ENCODE data around the gene SRSF7.
"Not testable (repeated sequence)": the region's sequence is repeated elsewhere in the genome, so short reads cannot be mapped to it uniquely, and the experiment has no call there.

Gene SRSF7

GRCh38 chr2:38712413-38712812 lies 38.7 kb downstream of the SRSF7 start:
- H3K27ac ChIP-seq: no peak overlapping the region
- H3K9ac ChIP-seq (ENCODE audit: insufficient read length): no peak overlapping the region
- H3K9me3 ChIP-seq (ENCODE audit: low read depth, low read length): no peaks in the 10 kb centered on the region
- H3K4me3 ChIP-seq: no peak overlapping the region
- no peaks in the 10 kb centered on the region for H3K36me3 ChIP-seq (ENCODE audit: insufficient read depth, low read length)
- TF ChIP-seq POLR2AphosphoS5 (IDR thresholded peaks at IDR 0.05; ENCODE audit: borderline replicate concordance, low read depth, low read length) (no peak), EZH2 (IDR thresholded peaks at IDR 0.05) (no peak), FOXP2 (optimal IDR thresholded peaks at IDR 0.05; ENCODE audit: control extremely low read depth, extremely low read length, insufficient read depth) (no peak)
- DNase-seq (ENCODE audit: low read depth, low spot score): no peak

GRCh38 chr2:38711558-38711957 lies 39.6 kb downstream of the SRSF7 start:
- TF ChIP-seq POLR2AphosphoS5 (IDR thresholded peaks at IDR 0.05; ENCODE audit: borderline replicate concordance, low read depth, low read length): no peak
- no peak for TF ChIP-seq EZH2 (IDR thresholded peaks at IDR 0.05)
- TF ChIP-seq FOXP2 (optimal IDR thresholded peaks at IDR 0.05; ENCODE audit: control extremely low read depth, extremely low read length, insufficient read depth): no peak
- no peak for DNase-seq (ENCODE audit: low read depth, low spot score)
- Histone ChIP-seq H3K9me3 (ENCODE audit: low read depth, low read length) (no peaks in the 10 kb centered on the region), H3K9ac (ENCODE audit: insufficient read length) (no peak overlapping the region), H3K27ac (no peak overlapping the region), H3K4me3 (no peak overlapping the region), H3K36me3 (ENCODE audit: insufficient read depth, low read length) (no peaks in the 10 kb centered on the region)

GRCh38 chr2:38709567-38710194 lies 41.5 kb downstream of the SRSF7 start:
- no peak overlapping the region for H3K9ac ChIP-seq (ENCODE audit: insufficient read length)
- TF ChIP-seq POLR2AphosphoS5 (IDR thresholded peaks at IDR 0.05; ENCODE audit: borderline replicate concordance, low read depth, low read length): no peak
- TF ChIP-seq EZH2 (IDR thresholded peaks at IDR 0.05): no peak
- TF ChIP-seq FOXP2 (optimal IDR thresholded peaks at IDR 0.05; ENCODE audit: control extremely low read depth, extremely low read length, insufficient read depth): no peak
- DNase-seq (ENCODE audit: low read depth, low spot score): no peak
- H3K9me3 ChIP-seq (ENCODE audit: low read depth, low read length): no peaks in the 10 kb centered on the region
- H3K27ac ChIP-seq: no peak overlapping the region
- no peak overlapping the region for H3K4me3 ChIP-seq
- no peaks in the 10 kb centered on the region for H3K36me3 ChIP-seq (ENCODE audit: insufficient read depth, low read length)

GRCh38 chr2:38708900-38709566 lies 42.1 kb downstream of the SRSF7 start:
- TF ChIP-seq FOXP2 (optimal IDR thresholded peaks at IDR 0.05; ENCODE audit: control extremely low read depth, extremely low read length, insufficient read depth) (no peak), EZH2 (IDR thresholded peaks at IDR 0.05) (no peak), POLR2AphosphoS5 (IDR thresholded peaks at IDR 0.05; ENCODE audit: borderline replicate concordance, low read depth, low read length) (no peak)
- H3K4me3 ChIP-seq: no peak overlapping the region
- DNase-seq (ENCODE audit: low read depth, low spot score): no peak
- no peak overlapping the region for H3K9ac ChIP-seq (ENCODE audit: insufficient read length)
- no peaks in the 10 kb centered on the region for H3K36me3 ChIP-seq (ENCODE audit: insufficient read depth, low read length)
- H3K27ac ChIP-seq: no peak overlapping the region
- no peaks in the 10 kb centered on the region for H3K9me3 ChIP-seq (ENCODE audit: low read depth, low read length)

GRCh38 chr2:38708491-38708890 lies 42.7 kb downstream of the SRSF7 start:
- H3K9me3 ChIP-seq (ENCODE audit: low read depth, low read length); H3K4me3 ChIP-seq; H3K9ac ChIP-seq (ENCODE audit: insufficient read length); H3K36me3 ChIP-seq (ENCODE audit: insufficient read depth, low read length); DNase-seq (ENCODE audit: low read depth, low spot score); H3K27ac ChIP-seq: not testable (repeated sequence)

- no peak overlapping the region for H3K27ac ChIP-seq
- TF ChIP-seq POLR2AphosphoS5 (IDR thresholded peaks at IDR 0.05; ENCODE audit: borderline replicate concordance, low read depth, low read length) (no peak), EZH2 (IDR thresholded peaks at IDR 0.05) (no peak), FOXP2 (optimal IDR thresholded peaks at IDR 0.05; ENCODE audit: control extremely low read depth, extremely low read length, insufficient read depth) (no peak)
Measured at GRCh38 chr2:38706846-38707345, 44.3 kb downstream of the SRSF7 start.

GRCh38 chr2:38704664-38705063 lies 46.5 kb downstream of the SRSF7 start:
- TF ChIP-seq FOXP2 (optimal IDR thresholded peaks at IDR 0.05; ENCODE audit: control extremely low read depth, extremely low read length, insufficient read depth) (no peak), EZH2 (IDR thresholded peaks at IDR 0.05) (no peak), POLR2AphosphoS5 (IDR thresholded peaks at IDR 0.05; ENCODE audit: borderline replicate concordance, low read depth, low read length) (no peak)
- DNase-seq (ENCODE audit: low read depth, low spot score): no peak

More at GRCh38 chr2:38706846-38707345, 44.3 kb downstream of the SRSF7 start:
- no peak for DNase-seq (ENCODE audit: low read depth, low spot score)
- H3K4me3 ChIP-seq: no peak overlapping the region
- no peak overlapping the region for H3K9ac ChIP-seq (ENCODE audit: insufficient read length)
- H3K9me3 ChIP-seq (ENCODE audit: low read depth, low read length): no peaks in the 10 kb centered on the region
- H3K36me3 ChIP-seq (ENCODE audit: insufficient read depth, low read length): no peaks in the 10 kb centered on the region

GRCh38 chr2:38703336-38703735 lies 47.8 kb downstream of the SRSF7 start:
- not testable (repeated sequence) for DNase-seq (ENCODE audit: low read depth, low spot score); H3K36me3 ChIP-seq (ENCODE audit: insufficient read depth, low read length); H3K9ac ChIP-seq (ENCODE audit: insufficient read length); H3K9me3 ChIP-seq (ENCODE audit: low read depth, low read length); H3K27ac ChIP-seq; H3K4me3 ChIP-seq

More at GRCh38 chr2:38704664-38705063, 46.5 kb downstream of the SRSF7 start:
- no peak overlapping the region for H3K4me3 ChIP-seq
- H3K9ac ChIP-seq (ENCODE audit: insufficient read length): no peak overlapping the region
- H3K9me3 ChIP-seq (ENCODE audit: low read depth, low read length): no peaks in the 10 kb centered on the region
- H3K36me3 ChIP-seq (ENCODE audit: insufficient read depth, low read length): no peaks in the 10 kb centered on the region
- H3K27ac ChIP-seq: no peak overlapping the region

GRCh38 chr2:38702413-38702812 lies 48.7 kb downstream of the SRSF7 start:
- Histone ChIP-seq H3K27ac (no peak overlapping the region), H3K9me3 (ENCODE audit: low read depth, low read length) (no peaks in the 10 kb centered on the region), H3K9ac (ENCODE audit: insufficient read length) (no peak overlapping the region), H3K4me3 (no peak overlapping the region), H3K36me3 (ENCODE audit: insufficient read depth, low read length) (no peaks in the 10 kb centered on the region)
- DNase-seq (ENCODE audit: low read depth, low spot score): no peak
- TF ChIP-seq POLR2AphosphoS5 (IDR thresholded peaks at IDR 0.05; ENCODE audit: borderline replicate concordance, low read depth, low read length): no peak
- TF ChIP-seq EZH2 (IDR thresholded peaks at IDR 0.05): no peak
- TF ChIP-seq FOXP2 (optimal IDR thresholded peaks at IDR 0.05; ENCODE audit: control extremely low read depth, extremely low read length, insufficient read depth): no peak
